BE2C (cell line): ENCODE measurements around the gene CTDP1.
"Not testable (repeated sequence)": the region's sequence is repeated elsewhere in the genome, so short reads cannot be mapped to it uniquely, and the experiment has no call there.

Experiments
- DNase-seq: peaks from one replicate; pipeline ENCODE4 v3.0.0-alpha.2; 2020
- H3K27me3 ChIP-seq: fragments of 250-450 bp; sonication (Bioruptor Pico); 2 replicates; pipeline ENCODE4 v1.5.1; 2020; ENCODE audit warnings: mild to moderate bottlenecking
- H3K36me3 ChIP-seq: fragments of 250-450 bp; sonication (Bioruptor Pico); 2 replicates; pipeline ENCODE4 v1.5.1; 2020; ENCODE audit warnings: mild to moderate bottlenecking
- H3K4me1 ChIP-seq: fragments of 250-450 bp; sonication (Bioruptor Pico); 2 replicates; pipeline ENCODE4 v1.5.1; 2020
- H3K4me3 ChIP-seq: 2 replicates; pipeline ENCODE4 v1.5.1; 2011; ENCODE audit warnings: low read depth, low read length
- H3K9me3 ChIP-seq: fragments of 250-450 bp; sonication (Bioruptor Pico); 2 replicates; pipeline ENCODE4 v1.5.1; 2020
- TF ChIP-seq, protein P1 (sequence below): IDR thresholded peaks from 2 replicates; pipeline ENCODE4 v1.5.1; 2012; ENCODE audit warnings: mild to moderate bottlenecking, low read depth, low read length

CTDP1 gene

GRCh38 chr18:79737426-79737825 is 57.8 kb downstream of the CTDP1 start:
- DNase-seq: no peak
- no peaks in the 10 kb centered on the region for H3K27me3 ChIP-seq
- no peaks in the 10 kb centered on the region for H3K4me1 ChIP-seq
- H3K4me3 ChIP-seq: no peak overlapping the region
- H3K36me3 ChIP-seq: no peaks in the 10 kb centered on the region
- H3K9me3 ChIP-seq: no peaks in the 10 kb centered on the region
- TF ChIP-seq, protein P1, sequence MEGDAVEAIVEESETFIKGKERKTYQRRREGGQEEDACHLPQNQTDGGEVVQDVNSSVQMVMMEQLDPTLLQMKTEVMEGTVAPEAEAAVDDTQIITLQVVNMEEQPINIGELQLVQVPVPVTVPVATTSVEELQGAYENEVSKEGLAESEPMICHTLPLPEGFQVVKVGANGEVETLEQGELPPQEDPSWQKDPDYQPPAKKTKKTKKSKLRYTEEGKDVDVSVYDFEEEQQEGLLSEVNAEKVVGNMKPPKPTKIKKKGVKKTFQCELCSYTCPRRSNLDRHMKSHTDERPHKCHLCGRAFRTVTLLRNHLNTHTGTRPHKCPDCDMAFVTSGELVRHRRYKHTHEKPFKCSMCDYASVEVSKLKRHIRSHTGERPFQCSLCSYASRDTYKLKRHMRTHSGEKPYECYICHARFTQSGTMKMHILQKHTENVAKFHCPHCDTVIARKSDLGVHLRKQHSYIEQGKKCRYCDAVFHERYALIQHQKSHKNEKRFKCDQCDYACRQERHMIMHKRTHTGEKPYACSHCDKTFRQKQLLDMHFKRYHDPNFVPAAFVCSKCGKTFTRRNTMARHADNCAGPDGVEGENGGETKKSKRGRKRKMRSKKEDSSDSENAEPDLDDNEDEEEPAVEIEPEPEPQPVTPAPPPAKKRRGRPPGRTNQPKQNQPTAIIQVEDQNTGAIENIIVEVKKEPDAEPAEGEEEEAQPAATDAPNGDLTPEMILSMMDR: no peak

- Histone ChIP-seq H3K4me1 (no peaks in the 10 kb centered on the region), H3K36me3 (no peaks in the 10 kb centered on the region), H3K27me3 (no peaks in the 10 kb centered on the region), H3K4me3 (no peak overlapping the region), H3K9me3 (no peaks in the 10 kb centered on the region)
- DNase-seq: no peak
- TF ChIP-seq, protein P1: no peak
Measured at GRCh38 chr18:79738041-79738461, 58.4 kb downstream of the CTDP1 start.

GRCh38 chr18:79738581-79739439 is 59.2 kb downstream of the CTDP1 start:
- TF ChIP-seq, protein P1: no peak
- Histone ChIP-seq H3K36me3 (no peaks in the 10 kb centered on the region), H3K27me3 (no peaks in the 10 kb centered on the region), H3K4me3 (no peak overlapping the region), H3K9me3 (no peaks in the 10 kb centered on the region), H3K4me1 (no peaks in the 10 kb centered on the region)
- no peak for DNase-seq

- TF ChIP-seq, protein P1: no peak
- no peak for DNase-seq
- Histone ChIP-seq H3K4me1 (no peaks in the 10 kb centered on the region), H3K27me3 (no peaks in the 10 kb centered on the region), H3K36me3 (no peaks in the 10 kb centered on the region), H3K9me3 (no peaks in the 10 kb centered on the region), H3K4me3 (no peak overlapping the region)
Measured at GRCh38 chr18:79739440-79739778, 59.8 kb downstream of the CTDP1 start.

- not testable (repeated sequence) for DNase-seq, H3K36me3 ChIP-seq
Measured at GRCh38 chr18:79740047-79740446, 60.4 kb downstream of the CTDP1 start.

GRCh38 chr18:79740521-79741361 is 61.1 kb downstream of the CTDP1 start:
- Histone ChIP-seq H3K4me1 (no peaks in the 10 kb centered on the region), H3K27me3 (no peaks in the 10 kb centered on the region), H3K36me3 (no peaks in the 10 kb centered on the region), H3K9me3 (no peaks in the 10 kb centered on the region), H3K4me3 (no peak overlapping the region)
- DNase-seq: no peak
- TF ChIP-seq, protein P1: no peak

More at GRCh38 chr18:79740047-79740446, 60.4 kb downstream of the CTDP1 start:
- H3K4me1 ChIP-seq, H3K4me3 ChIP-seq, H3K9me3 ChIP-seq, H3K27me3 ChIP-seq: not testable (repeated sequence)
